ENCODE data around the gene MYOM3.
A peak's percentile ranks its signal among the peaks of the same experiment; 100 is the strongest.

Gene MYOM3

GRCh38 chr1:24142546-24143534, 30.9 kb upstream of the MYOM3 start, which contains the start of gene IL22RA1:
IL22RA1 (minus strand) TSS chr1:24143140; CDS start chr1:24143082, 58 bp downstream.
- TF ChIP-seq USF1 (IDR thresholded peaks at IDR 0.05) (no peak), RAD21 (IDR thresholded peaks at IDR 0.05; ENCODE audit: low read depth) (no peak), TEAD4 (IDR thresholded peaks at IDR 0.05) (0 out of 2 replicates have a peak, but pooled peaks have one; percentile 11)

- TF ChIP-seq TCF12 (IDR thresholded peaks at IDR 0.05; ENCODE audit: low read depth) (no peak), REST (IDR thresholded peaks at IDR 0.05; ENCODE audit: low read depth) (no peak), EGR1 (IDR thresholded peaks at IDR 0.05) (no peak), MAX (IDR thresholded peaks at IDR 0.05) (no peak), CEBPB (IDR thresholded peaks at IDR 0.05) (no peak), CREB1 (IDR thresholded peaks at IDR 0.05; ENCODE audit: low read depth) (no peak), TAF1 (IDR thresholded peaks at IDR 0.05; ENCODE audit: low read depth) (no peak), RAD21 (IDR thresholded peaks at IDR 0.05; ENCODE audit: low read depth) (no peak), FOXM1 (IDR thresholded peaks at IDR 0.05; ENCODE audit: borderline replicate concordance, low read depth) (no peak), YY1 (IDR thresholded peaks at IDR 0.05; ENCODE audit: low read depth) (no peak), ZBTB7A (IDR thresholded peaks at IDR 0.05; ENCODE audit: low read depth) (no peak)
Measured at GRCh38 chr1:24141311-24141997, 29.5 kb upstream of the MYOM3 start.

GRCh38 chr1:24140741-24141181, 28.8 kb upstream of the MYOM3 start:
- TF ChIP-seq TEAD4 (IDR thresholded peaks at IDR 0.05) = no peak
- TF ChIP-seq ZBTB7A (IDR thresholded peaks at IDR 0.05; ENCODE audit: low read depth) = no peak
- no peak for TF ChIP-seq EGR1 (IDR thresholded peaks at IDR 0.05)
- TF ChIP-seq FOXM1 (IDR thresholded peaks at IDR 0.05; ENCODE audit: borderline replicate concordance, low read depth) = no peak
- no peak for TF ChIP-seq CEBPB (IDR thresholded peaks at IDR 0.05)
- TF ChIP-seq NFIC (IDR thresholded peaks at IDR 0.05) = no peak
- no peak for TF ChIP-seq MAX (IDR thresholded peaks at IDR 0.05)
- no peak for TF ChIP-seq TCF12 (IDR thresholded peaks at IDR 0.05; ENCODE audit: low read depth)
- TF ChIP-seq RAD21 (IDR thresholded peaks at IDR 0.05; ENCODE audit: low read depth) = no peak
- no peak for TF ChIP-seq TAF1 (IDR thresholded peaks at IDR 0.05; ENCODE audit: low read depth)
- TF ChIP-seq YY1 (IDR thresholded peaks at IDR 0.05; ENCODE audit: low read depth) = no peak
- TF ChIP-seq EP300 (IDR thresholded peaks at IDR 0.05; ENCODE audit: borderline replicate concordance) = no peak
- TF ChIP-seq USF1 (IDR thresholded peaks at IDR 0.05) = no peak
- no peak for TF ChIP-seq CREB1 (IDR thresholded peaks at IDR 0.05; ENCODE audit: low read depth)
- TF ChIP-seq REST (IDR thresholded peaks at IDR 0.05; ENCODE audit: low read depth) = no peak

GRCh38 chr1:24139841-24140425, 28.0 kb upstream of the MYOM3 start:
- TF ChIP-seq ZBTB7A (IDR thresholded peaks at IDR 0.05; ENCODE audit: low read depth) (no peak), MAX (IDR thresholded peaks at IDR 0.05) (no peak), CREB1 (IDR thresholded peaks at IDR 0.05; ENCODE audit: low read depth) (no peak), FOXM1 (IDR thresholded peaks at IDR 0.05; ENCODE audit: borderline replicate concordance, low read depth) (no peak), NFIC (IDR thresholded peaks at IDR 0.05) (no peak), USF1 (IDR thresholded peaks at IDR 0.05) (no peak), TAF1 (IDR thresholded peaks at IDR 0.05; ENCODE audit: low read depth) (no peak), TEAD4 (IDR thresholded peaks at IDR 0.05) (no peak), YY1 (IDR thresholded peaks at IDR 0.05; ENCODE audit: low read depth) (no peak), TCF12 (IDR thresholded peaks at IDR 0.05; ENCODE audit: low read depth) (no peak), CEBPB (IDR thresholded peaks at IDR 0.05) (no peak), REST (IDR thresholded peaks at IDR 0.05; ENCODE audit: low read depth) (no peak), RAD21 (IDR thresholded peaks at IDR 0.05; ENCODE audit: low read depth) (no peak), EP300 (IDR thresholded peaks at IDR 0.05; ENCODE audit: borderline replicate concordance) (no peak), EGR1 (IDR thresholded peaks at IDR 0.05) (no peak)

Data from Ishikawa (cell line).